GM19240 (cell line): ENCODE measurements around the gene CTSA.
"Not testable (repeated sequence)": the region's sequence is repeated elsewhere in the genome, so short reads cannot be mapped to it uniquely, and the experiment has no call there.

Experiments
- DNase-seq: peaks from one replicate; pipeline ENCODE4 v3.0.0; 2011; ENCODE audit warnings: low spot score; ENCODE audit not compliant: insufficient read length

Gene CTSA

DNA sequence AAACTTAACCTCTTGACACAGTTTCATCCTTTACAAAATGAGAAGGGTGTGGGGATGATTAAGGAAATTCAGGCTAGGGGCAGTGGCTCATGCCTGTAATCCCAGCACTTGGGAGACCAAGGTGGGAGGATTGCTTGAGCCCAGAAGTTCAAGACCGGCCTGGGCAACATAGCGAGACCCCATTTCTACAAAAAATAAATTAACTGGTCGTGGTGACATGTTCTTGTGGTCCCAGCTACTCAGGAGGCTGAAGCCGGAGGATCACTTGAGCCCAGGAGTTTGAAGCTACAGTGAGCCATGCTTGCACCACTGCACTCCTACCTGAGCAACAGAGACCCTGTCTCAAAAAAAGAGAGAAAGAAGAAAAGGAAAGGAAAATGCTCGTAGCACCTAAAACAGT lies 24.7 kb upstream of the CTSA start:
- DNase-seq = no peak

DNA sequence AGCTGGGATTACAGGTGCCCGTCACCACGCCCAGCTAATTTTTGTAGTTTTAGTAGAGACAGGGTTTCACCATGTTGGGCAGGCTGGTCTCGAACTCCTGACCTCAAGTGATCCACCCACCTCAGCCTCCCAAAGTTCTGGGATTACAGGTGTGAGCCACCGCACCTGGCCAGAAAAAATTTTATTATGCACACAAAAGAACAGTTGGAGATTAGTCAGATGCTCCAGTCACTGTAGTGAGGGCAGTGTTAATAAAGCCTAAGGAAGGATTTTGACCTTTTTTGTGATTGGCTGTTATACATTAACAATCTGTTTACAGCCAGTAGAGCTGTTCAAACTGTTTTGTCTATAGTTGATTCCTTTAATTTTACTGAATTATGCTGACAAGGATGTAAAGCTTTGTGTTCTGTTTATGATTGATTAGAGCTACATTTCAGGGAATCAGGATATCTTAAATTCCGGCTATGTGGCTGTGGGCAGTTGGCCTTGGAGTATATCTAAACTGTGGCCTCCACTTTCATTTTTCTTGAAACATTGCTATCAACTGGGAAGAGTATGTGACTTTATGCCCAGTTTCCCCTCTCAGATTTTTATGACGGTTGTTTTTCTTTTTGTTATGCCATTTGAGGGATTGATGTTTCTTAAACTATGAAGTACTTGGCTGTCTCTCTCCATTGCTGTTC lies 23.9 kb upstream of the CTSA start:
- no peak for DNase-seq

DNA sequence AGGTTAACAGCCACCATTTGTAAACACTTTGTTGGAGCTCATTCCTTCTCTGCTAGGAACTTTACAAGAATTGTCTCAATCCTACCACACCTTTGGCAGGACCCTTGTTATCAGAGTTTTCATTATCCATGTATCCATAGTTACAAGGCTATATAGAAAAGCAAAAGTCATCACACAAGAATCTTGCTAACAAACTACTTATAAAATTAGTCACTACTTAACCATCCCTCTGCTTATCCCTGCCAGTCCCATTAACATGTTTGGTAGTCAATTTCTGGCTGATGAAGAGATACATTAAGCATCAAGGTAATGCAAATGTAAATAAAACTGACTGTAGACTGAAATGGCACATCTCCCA lies 23.3 kb upstream of the CTSA start:
- no peak for DNase-seq

DNA sequence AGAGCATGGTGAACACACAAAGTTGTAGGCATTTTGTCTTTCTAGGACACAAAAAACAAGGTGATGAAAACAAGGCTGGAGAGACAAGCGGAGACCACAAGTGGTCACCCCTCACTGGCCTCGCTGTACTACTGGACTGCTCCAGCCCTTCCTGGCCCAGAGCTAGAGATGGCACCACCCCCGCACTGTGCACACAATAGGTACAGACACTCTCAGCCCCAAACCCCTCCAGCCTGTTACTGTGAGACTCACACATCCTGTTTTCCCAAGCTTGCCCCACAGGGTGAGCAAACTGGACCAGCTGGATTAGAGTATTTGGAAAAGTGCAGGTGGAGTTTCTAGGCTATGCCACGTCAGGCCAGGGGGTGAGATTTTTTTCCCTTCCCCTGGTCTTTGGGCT lies 18.5 kb upstream of the CTSA start:
- no peak for DNase-seq

DNA sequence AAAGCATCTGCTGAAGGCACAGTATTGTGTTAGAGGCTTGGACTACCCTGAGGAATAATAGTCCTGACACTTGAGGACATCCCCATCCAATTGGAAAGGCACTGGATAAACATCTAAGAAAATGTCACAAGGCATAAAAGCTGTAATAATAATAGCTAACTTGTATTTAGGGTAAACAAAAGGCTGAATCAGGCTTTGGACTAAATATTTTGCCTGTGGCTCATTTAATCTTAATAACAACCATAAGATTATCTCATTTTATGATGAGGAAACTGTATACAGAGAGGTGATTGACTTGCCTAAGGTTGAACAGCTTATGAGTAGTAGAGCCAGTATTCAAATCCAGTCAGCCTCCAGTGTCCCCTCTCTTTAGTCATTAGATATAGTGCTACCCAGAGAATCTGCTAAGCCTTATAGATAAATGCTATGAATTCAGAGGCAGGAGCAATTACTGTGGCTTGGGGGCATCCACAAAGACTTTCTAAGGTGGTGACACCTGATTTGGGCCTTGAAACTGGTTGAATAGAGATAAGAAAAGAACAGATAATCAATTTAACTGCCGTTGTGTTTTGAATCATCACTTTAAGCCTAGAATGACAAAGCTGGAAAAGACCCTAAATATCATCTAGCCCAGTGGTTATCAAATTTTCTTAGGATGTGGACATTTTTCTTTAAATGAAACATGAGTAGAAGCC lies 17.6 kb upstream of the CTSA start:
- no peak for DNase-seq

DNA sequence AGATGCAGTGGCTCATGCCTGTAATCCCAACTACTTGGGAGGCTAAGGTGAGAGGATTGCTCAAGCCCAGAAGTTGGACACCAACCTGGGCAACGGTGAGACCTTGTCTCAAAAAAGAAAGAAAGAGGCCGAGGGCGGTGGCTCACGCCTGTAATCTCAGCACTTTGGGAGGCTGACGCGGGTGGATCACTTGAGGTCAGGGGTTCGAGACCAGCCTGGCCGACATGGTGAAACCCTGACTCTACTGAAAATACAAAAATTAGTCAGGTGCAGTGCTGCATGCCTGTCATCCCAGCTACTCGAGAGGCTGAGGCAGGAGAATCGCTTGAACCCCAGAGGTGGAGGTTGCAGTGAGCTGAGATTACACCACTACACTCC lies 17.0 kb upstream of the CTSA start:
- not testable (repeated sequence) for DNase-seq

DNA sequence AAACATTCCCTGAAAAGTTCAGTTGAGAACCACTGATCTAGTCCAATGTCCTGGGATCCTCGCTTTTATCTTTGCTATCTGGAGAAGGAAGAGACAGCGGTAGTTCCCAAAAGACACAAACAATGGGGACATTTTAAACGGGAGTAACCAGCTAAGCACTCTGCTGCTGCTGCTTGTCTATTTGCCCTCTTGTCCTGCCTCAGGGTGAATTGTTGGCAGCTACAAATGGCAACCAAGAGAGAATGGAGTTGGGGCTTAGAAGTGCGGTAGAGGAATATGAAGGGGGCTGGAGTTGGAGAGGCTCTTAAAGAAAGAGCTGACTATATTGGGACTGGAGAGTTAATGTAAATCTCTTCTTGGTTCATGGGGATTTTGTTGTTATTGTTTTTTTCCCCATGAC lies 16.6 kb upstream of the CTSA start:
- no peak for DNase-seq

DNA sequence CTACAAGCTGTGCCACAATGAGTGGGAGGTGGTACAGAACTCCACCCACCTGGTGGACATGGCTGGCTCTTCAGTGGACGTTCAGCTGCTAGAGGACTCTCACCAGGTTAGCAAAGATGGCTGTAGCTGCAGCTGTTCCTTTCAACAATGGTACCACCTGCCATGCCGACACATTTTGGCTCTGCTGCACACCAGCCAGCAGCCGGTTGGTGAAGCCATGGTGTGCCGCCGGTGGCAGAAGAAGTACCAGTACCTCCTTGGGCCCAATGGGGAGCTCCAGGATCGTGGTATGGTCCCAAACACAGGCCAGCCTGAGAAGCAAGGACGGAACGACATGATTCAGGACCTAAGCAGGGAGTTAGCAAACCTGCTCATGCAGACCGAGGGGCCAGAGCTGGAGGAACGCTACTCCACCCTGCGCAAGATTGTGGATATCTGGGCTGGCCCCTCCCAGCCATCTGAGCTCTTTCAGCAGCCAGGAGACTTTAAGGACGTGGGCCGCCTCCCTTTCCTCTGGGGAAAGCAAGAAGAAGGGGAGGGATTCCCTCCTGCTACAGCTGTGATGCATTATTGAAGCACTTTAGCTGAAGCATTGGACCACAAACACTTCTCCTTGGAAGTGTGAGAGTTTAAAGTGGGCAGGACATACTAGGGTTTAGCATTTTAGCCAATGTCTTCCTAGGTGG lies 12.9 kb upstream of the CTSA start:
- no peak for DNase-seq

DNA sequence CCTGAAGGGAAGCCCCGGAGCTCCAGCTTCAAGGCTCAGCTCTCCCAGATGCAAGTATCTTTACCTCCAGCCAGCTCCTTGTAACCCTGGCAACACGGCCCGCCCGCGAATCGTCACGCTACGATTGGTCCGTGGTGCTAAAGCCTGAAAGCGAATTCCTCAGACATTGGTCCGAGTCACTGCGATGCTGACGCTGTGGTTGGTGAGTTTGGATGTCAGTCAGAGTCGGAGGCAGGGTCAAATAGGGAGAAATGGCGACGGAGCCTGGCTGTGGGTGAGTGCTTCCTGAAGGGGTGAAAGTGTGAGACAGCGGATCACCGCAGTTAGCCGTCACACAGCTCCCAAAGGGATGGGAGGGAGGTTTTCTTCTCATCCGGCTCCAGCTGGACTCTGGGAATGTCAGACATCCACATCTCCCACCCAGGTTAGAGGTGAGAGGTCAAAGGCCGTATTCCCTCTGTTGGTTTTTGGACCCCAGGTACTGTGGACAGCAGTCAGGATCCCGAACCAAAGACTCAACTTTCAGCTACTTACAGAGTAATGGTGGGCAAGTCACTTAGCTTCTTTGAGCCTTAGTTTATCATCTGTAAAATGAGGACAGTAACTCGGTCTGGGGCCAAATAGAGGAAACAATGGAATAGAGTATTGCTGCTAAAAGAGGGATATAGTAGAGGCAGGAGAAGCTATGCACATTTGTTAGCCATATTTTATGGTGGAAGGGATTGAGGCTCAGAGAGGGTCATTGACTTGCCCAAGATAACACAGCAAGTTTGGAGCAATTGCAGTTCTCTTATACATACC lies 9.9 kb upstream of the CTSA start, which contains the start of gene ZSWIM1:
Gene ZSWIM1 (plus strand): TSS at position 240 of the 801 bp plus-strand sequence. CDS start 1,366 bp downstream, outside the sequence.
- peak; percentile 97 for DNase-seq

DNA sequence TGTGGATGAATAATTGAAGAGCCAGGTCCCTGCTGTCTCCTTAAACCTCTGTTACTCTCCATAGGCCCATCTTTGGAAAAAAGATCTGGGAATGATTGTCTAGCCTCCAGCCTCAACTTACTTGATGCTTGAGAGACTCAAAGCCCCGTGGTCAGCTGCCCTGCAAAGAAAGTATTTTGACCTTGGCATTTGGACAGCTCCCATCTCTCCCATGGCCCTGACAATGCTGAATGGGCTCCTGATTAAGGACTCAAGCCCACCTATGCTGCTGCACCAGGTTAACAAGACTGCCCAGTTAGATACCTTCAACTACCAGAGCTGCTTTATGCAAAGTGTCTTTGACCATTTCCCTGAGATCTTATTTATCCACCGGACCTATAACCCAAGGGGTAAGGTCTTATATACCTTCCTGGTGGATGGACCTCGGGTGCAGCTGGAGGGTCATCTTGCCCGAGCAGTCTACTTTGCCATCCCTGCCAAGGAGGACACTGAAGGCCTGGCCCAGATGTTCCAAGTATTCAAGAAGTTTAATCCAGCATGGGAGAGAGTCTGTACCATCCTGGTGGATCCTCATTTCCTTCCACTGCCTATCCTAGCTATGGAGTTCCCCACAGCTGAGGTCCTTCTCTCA lies 8.6 kb upstream of the CTSA start:
- DNase-seq = no peak

DNA sequence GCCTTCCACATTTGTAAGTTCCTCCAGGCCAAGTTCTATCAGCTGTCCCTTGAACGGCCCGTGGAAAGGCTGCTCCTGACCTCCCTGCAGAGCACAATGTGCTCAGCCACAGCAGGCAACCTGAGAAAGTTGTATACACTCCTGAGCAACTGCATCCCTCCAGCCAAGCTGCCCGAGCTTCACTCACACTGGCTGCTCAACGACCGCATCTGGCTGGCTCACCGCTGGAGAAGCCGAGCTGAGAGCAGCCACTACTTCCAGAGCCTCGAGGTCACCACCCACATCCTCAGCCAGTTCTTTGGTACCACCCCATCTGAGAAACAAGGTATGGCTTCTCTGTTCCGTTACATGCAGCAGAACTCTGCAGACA lies 8.1 kb upstream of the CTSA start:
- no peak for DNase-seq

DNA sequence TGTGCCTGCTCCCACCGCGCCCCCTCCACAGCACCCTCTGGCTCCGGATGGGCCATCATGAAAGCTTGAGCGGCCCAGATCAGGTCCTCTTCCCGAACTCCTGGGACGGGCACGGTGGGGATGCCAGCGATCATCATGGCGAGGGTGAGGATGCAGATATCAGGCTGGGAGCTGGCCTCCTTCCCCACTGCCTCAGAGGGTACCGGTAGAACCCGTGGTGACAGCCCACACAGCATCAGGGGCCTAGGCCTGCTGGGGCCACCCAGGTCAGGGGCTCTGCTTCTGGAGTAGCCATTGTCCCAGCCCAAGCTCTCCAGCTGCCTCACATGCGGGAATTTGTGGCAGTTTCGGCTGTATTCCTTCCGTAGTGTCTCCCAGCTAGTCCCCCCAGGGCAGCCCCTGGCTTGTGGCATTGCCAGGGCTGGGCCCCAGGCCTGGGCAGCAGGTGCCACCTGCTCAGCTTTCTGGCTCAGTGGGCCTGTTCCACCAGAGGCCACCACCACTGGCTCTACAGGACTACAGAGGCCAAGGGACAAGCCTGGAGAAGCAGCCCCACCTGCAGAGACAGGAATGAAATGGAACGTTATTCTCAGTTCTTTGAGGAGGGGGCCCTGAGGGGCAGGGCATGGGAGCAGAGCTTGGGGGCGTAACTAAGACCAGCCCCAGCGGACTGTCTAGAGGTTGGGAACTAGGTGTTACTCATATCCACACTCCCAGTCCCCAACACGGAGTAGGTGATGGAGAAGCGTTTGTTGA lies 4.4 kb upstream of the CTSA start:
- DNase-seq = no peak

DNA sequence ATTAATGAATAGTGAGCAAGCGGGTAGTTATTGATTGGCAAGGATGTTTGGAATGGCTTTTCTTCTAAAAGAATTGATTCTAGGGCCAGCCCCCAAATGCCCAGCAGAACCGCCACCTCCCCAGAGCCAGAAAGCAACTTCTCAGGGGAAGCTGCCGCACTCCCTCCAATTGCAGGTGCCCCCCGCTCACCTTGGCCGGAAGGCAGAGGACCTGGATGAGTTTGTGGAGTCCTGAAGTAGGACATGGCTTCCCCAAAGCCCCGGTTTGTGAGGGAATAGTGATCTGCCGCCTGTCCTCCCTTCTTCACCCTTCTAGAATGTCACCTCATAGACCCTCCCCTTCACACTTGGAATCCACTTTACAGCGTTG lies 3.8 kb upstream of the CTSA start, which contains the start of gene SPATA25:
Gene SPATA25 (minus strand): TSS at position 277 of the 370 bp plus-strand sequence. CDS start 32 bp downstream, at position 245.
- no peak for DNase-seq

DNA sequence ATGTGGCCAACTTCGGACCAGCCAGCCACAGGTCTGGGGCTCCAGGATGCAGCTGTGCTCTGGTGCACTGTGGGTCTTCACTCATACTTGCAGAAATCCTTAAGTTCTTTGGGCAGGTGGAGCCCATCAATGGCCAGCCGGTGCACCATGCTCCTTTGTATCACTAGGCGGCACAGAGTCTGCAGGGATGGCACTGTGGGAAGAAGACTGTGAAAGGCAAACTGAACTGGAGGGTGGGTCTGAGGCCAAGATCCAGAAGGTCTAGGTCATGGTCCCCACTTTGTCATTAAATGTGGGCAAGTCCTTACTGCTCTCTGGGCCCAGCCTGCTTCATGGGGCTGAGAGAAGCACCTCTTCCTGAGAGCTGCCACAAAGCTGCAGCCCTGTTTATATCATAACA lies 2.5 kb upstream of the CTSA start:
- no peak for DNase-seq

DNA sequence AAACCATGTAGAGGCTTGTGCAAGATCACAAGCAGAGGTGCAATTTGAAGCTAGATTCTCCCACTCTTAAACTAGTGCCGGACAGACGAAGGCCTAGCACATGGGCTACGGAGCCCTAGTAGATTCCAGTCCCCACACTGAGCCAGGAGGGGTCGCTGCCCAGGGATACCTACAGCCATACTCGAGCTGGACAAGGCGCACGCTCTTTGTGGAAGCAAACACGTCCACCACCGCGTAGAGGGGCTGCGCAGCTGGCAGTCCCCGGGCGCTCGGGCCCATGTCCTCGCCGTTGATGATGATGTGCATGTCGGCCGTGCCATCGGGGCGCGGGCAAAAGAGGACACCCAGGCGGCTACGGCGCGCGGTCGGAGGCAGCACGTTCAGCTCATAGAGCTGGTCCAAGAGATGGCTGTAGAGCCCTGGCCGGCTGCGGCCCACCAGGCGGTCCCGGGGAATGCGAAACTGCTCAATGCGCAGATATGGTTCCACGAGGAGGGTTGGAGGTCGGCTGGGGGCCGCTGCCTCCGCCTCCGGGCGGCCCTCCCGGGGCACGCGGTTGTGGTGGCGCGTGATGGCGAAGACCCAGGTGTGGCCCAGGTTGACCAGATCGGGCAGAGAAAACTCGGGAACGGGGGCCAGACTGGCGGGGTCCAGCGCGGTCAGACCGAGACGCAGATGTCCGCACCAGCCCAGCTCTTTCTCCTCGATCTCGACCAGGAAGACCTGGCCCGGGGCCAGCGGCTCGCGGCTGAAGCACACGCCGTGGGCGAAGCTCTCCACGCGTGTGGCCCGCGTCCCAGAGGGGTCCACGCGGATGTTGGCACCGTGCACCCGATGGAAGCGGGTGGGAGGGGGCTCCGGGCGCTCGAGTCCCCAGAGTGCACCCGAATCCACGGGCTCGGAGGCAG lies 804 bp upstream of the CTSA start:
- no peak for DNase-seq

DNA sequence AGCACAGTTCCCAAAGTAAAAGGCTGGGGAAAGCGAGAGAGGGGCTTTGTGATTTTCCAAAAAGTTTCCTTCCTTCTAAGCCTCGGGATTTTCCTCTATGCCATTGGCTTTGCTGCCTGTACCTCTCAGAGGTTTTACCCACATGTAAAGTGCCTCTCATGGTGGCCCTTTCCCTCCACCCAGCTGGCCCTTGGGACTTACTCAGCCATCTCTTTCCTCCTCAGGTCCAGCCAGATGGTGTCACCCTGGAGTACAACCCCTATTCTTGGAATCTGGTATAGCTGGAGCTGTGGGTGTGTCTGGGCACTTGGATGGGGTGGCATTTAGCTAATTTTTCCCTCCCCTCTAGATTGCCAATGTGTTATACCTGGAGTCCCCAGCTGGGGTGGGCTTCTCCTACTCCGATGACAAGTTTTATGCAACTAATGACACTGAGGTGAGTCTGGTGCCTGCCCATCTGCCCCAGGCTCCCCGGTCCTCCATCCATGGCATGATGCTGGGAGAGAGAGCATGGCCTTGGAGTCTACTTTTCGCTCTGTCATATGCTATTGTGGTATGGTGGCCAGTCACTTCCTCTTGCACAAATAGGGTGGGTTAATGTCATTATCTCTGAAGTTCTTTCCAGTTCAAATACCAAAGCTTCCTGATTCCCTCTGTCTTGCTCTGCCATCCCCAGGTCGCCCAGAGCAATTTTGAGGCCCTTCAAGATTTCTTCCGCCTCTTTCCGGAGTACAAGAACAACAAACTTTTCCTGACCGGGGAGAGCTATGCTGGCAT lies 1.1 kb downstream of the CTSA start:
- DNase-seq = no peak

DNA sequence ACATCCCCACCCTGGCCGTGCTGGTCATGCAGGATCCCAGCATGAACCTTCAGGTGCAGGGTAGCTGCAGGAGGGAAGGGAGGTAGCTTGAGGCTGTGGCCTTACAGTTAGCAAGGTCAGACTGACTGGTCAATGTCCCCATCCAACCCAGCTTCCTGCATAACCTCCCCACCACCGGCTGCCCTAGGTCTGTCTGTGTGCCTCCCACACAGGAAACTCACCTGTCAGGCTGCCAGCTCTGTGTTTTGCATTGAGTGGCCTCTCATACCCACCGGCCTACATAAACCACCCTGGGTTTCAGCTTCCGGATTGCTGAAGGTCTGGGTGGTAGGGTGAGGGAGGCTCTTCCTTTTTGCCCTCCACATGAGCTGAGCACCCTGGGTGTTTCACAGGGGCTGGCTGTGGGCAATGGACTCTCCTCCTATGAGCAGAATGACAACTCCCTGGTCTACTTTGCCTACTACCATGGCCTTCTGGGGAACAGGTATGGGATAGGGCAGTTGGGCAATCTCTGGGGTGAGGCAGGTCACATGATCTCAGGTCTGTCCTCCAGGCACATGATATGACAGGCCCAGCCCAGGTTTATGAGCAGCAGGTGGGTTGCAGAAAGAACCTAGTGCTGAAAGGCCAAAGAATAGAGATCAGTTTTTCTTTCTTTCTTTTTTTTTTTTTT lies 1.8 kb downstream of the CTSA start:
- no peak for DNase-seq

DNA sequence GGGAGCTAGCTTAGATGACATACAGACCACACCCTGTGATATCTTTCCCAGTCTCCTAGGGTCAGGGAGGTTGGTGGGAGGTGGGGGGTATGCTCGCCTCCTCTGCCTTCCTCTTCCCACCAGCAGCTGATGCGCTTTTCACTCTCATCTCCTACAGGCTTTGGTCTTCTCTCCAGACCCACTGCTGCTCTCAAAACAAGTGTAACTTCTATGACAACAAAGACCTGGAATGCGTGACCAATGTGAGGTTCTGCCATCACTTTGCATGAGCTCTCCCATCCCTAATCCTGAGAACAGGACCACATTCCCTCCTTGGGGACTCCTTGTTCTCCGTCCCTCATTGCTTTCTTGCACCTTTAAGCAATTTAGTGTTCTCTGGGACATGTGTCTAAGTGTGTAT lies 2.7 kb downstream of the CTSA start:
- DNase-seq = no peak
